Measurements from ENCODE around the gene SHC4.
"Not testable (repeated sequence)": the region's sequence is repeated elsewhere in the genome, so short reads cannot be mapped to it uniquely, and the experiment has no call there.

SHC4 gene

GRCh38 chr15:48806151-48806550, 157.6 kb downstream of the SHC4 start:
- DNase-seq = no peak
- intact Hi-C loops (cut with DNase I) = no loop called here

GRCh38 chr15:48805591-48805990, 158.1 kb downstream of the SHC4 start:
- no peak for DNase-seq
- intact Hi-C loops (cut with DNase I) = no loop called here

GRCh38 chr15:48803877-48804276, 159.8 kb downstream of the SHC4 start:
- intact Hi-C loops (cut with DNase I) = loop anchor here (5.0 kb wide), 1 partner anchor 162 kb away; no protein-coding TSS in a partner anchor
- DNase-seq = peak in 1 of 10 donors; percentile 49

GRCh38 chr15:48802867-48803266, 160.9 kb downstream of the SHC4 start:
- intact Hi-C loops (cut with DNase I) = loop anchor here (5.0 kb wide), 1 partner anchor 161 kb away; no protein-coding TSS in a partner anchor
- no peak for DNase-seq

- DNase-seq = no peak
- intact Hi-C loops (cut with DNase I) = loop anchor here (5.0 kb wide), 1 partner anchor 160 kb away; no protein-coding TSS in a partner anchor
These were observed 161.5 kb downstream of the SHC4 start for GRCh38 chr15:48802257-48802656.

- no peak for DNase-seq
- intact Hi-C loops (cut with DNase I) = loop anchor here (2.0 to 5.0 kb wide), 2 partner anchors 159 to 442 kb away; no protein-coding TSS in a partner anchor
These were observed 162.8 kb downstream of the SHC4 start for GRCh38 chr15:48800811-48801455.

GRCh38 chr15:48800245-48800644, 163.5 kb downstream of the SHC4 start:
- DNase-seq = no peak
- intact Hi-C loops (cut with DNase I) = loop anchor here (2.0 to 5.0 kb wide), 2 partner anchors 158 to 441 kb away; no protein-coding TSS in a partner anchor

GRCh38 chr15:48798319-48798718, 165.4 kb downstream of the SHC4 start:
- DNase-seq = no peak
- intact Hi-C loops (cut with DNase I) = no loop called here

GRCh38 chr15:48796930-48797329, 166.8 kb downstream of the SHC4 start:
- no peak for DNase-seq
- intact Hi-C loops (cut with DNase I) = no loop called here

GRCh38 chr15:48796521-48796920, 167.2 kb downstream of the SHC4 start:
- intact Hi-C loops (cut with DNase I) = no loop called here
- DNase-seq = no peak

- DNase-seq = no peak
- intact Hi-C loops (cut with DNase I) = no loop called here
These were observed 167.8 kb downstream of the SHC4 start for GRCh38 chr15:48795901-48796300.

- DNase-seq = no peak
- intact Hi-C loops (cut with DNase I) = no loop called here
These were observed 169.0 kb downstream of the SHC4 start for GRCh38 chr15:48794697-48795134.

GRCh38 chr15:48792408-48792807, 171.3 kb downstream of the SHC4 start:
- intact Hi-C loops (cut with DNase I) = no loop called here
- DNase-seq = no peak

GRCh38 chr15:48790466-48791115, 173.1 kb downstream of the SHC4 start:
- intact Hi-C loops (cut with DNase I) = not testable (repeated sequence)
- peak in 1 of 10 donors; percentile 30 for DNase-seq

- intact Hi-C loops (cut with DNase I) = no loop called here
- no peak for DNase-seq
These were observed 178.0 kb downstream of the SHC4 start for GRCh38 chr15:48785712-48786111.

- no peak for DNase-seq
- intact Hi-C loops (cut with DNase I) = no loop called here
These were observed 178.5 kb downstream of the SHC4 start for GRCh38 chr15:48785195-48785594.

- intact Hi-C loops (cut with DNase I) = no loop called here
- no peak for DNase-seq
These were observed 179.0 kb downstream of the SHC4 start for GRCh38 chr15:48784756-48785155.

- DNase-seq = no peak
- intact Hi-C loops (cut with DNase I) = no loop called here
These were observed 180.8 kb downstream of the SHC4 start for GRCh38 chr15:48782911-48783310.

- no peak for DNase-seq
- intact Hi-C loops (cut with DNase I) = no loop called here
These were observed 182.1 kb downstream of the SHC4 start for GRCh38 chr15:48781481-48782081.

GRCh38 chr15:48781017-48781416, 182.7 kb downstream of the SHC4 start:
- intact Hi-C loops (cut with DNase I) = no loop called here
- DNase-seq = no peak

- intact Hi-C loops (cut with DNase I) = no loop called here
- DNase-seq = no peak
These were observed 185.4 kb downstream of the SHC4 start for GRCh38 chr15:48778331-48778730.

Measured in posterior cingulate gyrus (tissue), 11 donors.